ENCODE results near the gene SHISA2. TPM values are rescaled to one million over a fixed set of nuclear protein-coding genes. Genes with fewer than 3 reads are reported as not detected.

Gene SHISA2
- total RNA-seq, 1 experiment from 2014 or later, result 20.5 TPM

GRCh38 chr13:26058704-26059103, 6.9 kb upstream of the SHISA2 start (continued):
- TF ChIP-seq ZNF512 (CRISPR knock-in tag; IDR thresholded peaks at IDR 0.05; ENCODE audit: borderline replicate concordance), result no peak
- TF ChIP-seq NR2C2 (CRISPR knock-in tag; IDR thresholded peaks at IDR 0.05), result no peak

GRCh38 chr13:26054896-26055295, 3.1 kb upstream of the SHISA2 start:
- Mint-ChIP-seq H3K36me3 (no peaks in the 10 kb centered on the region), H3K4me1 (peaks cover 14% of the 10 kb centered on the region), H3K27me3 (ENCODE audit: low read depth) (peaks cover 27% of the 10 kb centered on the region), H3K9me3 (no peaks in the 10 kb centered on the region), H3K4me3 (no peak overlapping the region), H3K27ac (no peak overlapping the region)
- ATAC-seq, result no peak
- TF ChIP-seq MLX (CRISPR knock-in tag; IDR thresholded peaks at IDR 0.05) (no peak), ZMAT4 (CRISPR knock-in tag; IDR thresholded peaks at IDR 0.05) (no peak), OVOL2 (CRISPR knock-in tag; IDR thresholded peaks at IDR 0.05; ENCODE audit: borderline replicate concordance) (no peak), ZSCAN18 (CRISPR knock-in tag; IDR thresholded peaks at IDR 0.05) (no peak), GTF2I (CRISPR knock-in tag; conservative IDR thresholded peaks at IDR 0.05) (no peak), ARID4B (CRISPR knock-in tag; IDR thresholded peaks at IDR 0.05; ENCODE audit: borderline replicate concordance) (no peak), JAZF1 (CRISPR knock-in tag; IDR thresholded peaks at IDR 0.05) (no peak), HMGXB4 (CRISPR knock-in tag; IDR thresholded peaks at IDR 0.05) (no peak)
- no peak for DNase-seq (ENCODE audit: low spot score)
- POLR2A ChIA-PET, result no interaction called here
- CTCF ChIA-PET, result no interaction called here

- H3K9me3 Mint-ChIP-seq, result no peaks in the 10 kb centered on the region
- TF ChIP-seq ZNF396 (CRISPR knock-in tag; IDR thresholded peaks at IDR 0.05; ENCODE audit: borderline replicate concordance), result no peak
- TF ChIP-seq FOXK1 (CRISPR knock-in tag; IDR thresholded peaks at IDR 0.05), result no peak
- TF ChIP-seq JAZF1 (CRISPR knock-in tag; IDR thresholded peaks at IDR 0.05), result no peak
- TF ChIP-seq SMAD4 (CRISPR knock-in tag; IDR thresholded peaks at IDR 0.05), result no peak
- no peak for TF ChIP-seq ETV6 (CRISPR knock-in tag; IDR thresholded peaks at IDR 0.05)
- TF ChIP-seq CREM (CRISPR knock-in tag; IDR thresholded peaks at IDR 0.05), result no peak
- TF ChIP-seq TCF7 (CRISPR knock-in tag; IDR thresholded peaks at IDR 0.05; ENCODE audit: low read depth), result no peak
- TF ChIP-seq ZNF138 (CRISPR knock-in tag; conservative IDR thresholded peaks at IDR 0.05), result no peak
- TF ChIP-seq STAT6 (CRISPR knock-in tag; conservative IDR thresholded peaks at IDR 0.05; ENCODE audit: low read depth), result no peak
These were observed 1.7 kb upstream of the SHISA2 start for GRCh38 chr13:26053418-26053980.

More at GRCh38 chr13:26053418-26053980, 1.7 kb upstream of the SHISA2 start:
- CTCF ChIA-PET, result interaction anchor here (0.6 kb wide), 1 partner anchor 11 kb away, joined by 3 read pairs; no protein-coding TSS in a partner anchor
- DNase-seq (ENCODE audit: low spot score) (no peak), ATAC-seq (no peak)
- Mint-ChIP-seq H3K27ac (no peak overlapping the region), H3K4me1 (peaks cover 17% of the 10 kb centered on the region), H3K36me3 (no peaks in the 10 kb centered on the region), H3K4me3 (no peak overlapping the region), H3K27me3 (ENCODE audit: low read depth) (peaks cover 41% of the 10 kb centered on the region)
- POLR2A ChIA-PET, result no interaction called here

Data from WTC11 (cell line).